GM20000 (cell line): ENCODE data around the gene LRRC8C.

Experiments used
- DNase-seq: peaks from one replicate; pipeline ENCODE4 v3.0.0; 2012; ENCODE audit warnings: low spot score
- TF ChIP-seq, protein P1 (sequence below): IDR thresholded peaks from 2 replicates; pipeline ENCODE4 v1.5.1; 2012; ENCODE audit warnings: mild to moderate bottlenecking, control low read depth; ENCODE audit errors: extremely low read depth, missing control alignments

LRRC8C gene

DNA sequence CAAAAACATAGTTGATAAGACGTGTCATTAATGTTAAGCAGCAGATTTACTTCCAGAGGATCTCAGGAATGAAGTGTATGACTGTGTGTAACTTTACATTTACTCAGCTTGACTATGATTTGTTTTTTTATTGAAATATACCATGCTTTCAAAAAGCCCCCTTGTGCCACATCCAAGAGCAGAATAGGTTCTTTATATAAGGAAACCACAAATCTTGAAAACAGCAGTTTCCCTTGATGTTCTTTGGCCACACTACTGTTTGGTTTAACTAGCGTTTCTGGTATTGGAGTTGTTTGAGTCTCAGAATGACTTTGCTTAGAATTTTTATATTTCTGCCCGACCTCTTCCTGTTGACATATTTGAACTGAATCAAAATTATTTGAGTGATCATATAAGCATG is 25.0 kb downstream of the LRRC8C start:
- peak; percentile 24 for DNase-seq
- TF ChIP-seq, protein P1, sequence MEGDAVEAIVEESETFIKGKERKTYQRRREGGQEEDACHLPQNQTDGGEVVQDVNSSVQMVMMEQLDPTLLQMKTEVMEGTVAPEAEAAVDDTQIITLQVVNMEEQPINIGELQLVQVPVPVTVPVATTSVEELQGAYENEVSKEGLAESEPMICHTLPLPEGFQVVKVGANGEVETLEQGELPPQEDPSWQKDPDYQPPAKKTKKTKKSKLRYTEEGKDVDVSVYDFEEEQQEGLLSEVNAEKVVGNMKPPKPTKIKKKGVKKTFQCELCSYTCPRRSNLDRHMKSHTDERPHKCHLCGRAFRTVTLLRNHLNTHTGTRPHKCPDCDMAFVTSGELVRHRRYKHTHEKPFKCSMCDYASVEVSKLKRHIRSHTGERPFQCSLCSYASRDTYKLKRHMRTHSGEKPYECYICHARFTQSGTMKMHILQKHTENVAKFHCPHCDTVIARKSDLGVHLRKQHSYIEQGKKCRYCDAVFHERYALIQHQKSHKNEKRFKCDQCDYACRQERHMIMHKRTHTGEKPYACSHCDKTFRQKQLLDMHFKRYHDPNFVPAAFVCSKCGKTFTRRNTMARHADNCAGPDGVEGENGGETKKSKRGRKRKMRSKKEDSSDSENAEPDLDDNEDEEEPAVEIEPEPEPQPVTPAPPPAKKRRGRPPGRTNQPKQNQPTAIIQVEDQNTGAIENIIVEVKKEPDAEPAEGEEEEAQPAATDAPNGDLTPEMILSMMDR: no peak

DNA sequence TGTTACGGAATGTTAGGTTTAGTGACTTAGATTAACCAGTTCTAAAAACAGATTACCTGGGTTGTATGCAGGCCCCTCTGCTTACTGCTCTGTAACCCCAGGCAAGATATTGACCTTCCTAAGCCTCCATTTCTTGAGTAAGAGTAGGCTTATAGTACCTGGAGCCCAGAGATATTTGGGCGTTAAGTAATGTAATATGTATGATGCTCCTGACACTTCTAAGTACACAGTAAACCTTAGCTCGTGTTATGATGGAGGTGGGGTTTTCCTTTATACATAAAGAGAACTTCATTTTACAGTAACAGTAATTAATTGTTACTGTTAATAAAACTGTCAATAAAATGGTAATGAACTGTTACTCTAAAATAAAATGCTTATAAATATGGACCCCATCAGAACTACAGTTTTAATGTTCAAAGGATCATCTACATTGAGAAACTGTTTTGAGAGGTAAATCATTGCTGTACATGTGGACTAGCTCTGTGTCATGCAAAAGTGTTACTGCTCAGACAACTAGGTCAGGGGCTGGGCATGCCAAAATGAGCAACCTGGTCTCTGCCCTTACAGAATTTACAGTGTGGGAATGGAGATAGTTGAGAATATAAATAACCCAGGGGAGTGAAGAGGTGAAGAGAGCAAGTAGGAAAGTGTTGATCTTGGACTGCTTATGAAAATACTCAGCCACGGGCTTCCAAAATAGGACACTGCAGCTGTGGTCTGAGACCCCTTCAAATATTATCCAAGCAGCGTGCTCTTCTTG is 26.6 kb downstream of the LRRC8C start:
- no peak for DNase-seq

DNA sequence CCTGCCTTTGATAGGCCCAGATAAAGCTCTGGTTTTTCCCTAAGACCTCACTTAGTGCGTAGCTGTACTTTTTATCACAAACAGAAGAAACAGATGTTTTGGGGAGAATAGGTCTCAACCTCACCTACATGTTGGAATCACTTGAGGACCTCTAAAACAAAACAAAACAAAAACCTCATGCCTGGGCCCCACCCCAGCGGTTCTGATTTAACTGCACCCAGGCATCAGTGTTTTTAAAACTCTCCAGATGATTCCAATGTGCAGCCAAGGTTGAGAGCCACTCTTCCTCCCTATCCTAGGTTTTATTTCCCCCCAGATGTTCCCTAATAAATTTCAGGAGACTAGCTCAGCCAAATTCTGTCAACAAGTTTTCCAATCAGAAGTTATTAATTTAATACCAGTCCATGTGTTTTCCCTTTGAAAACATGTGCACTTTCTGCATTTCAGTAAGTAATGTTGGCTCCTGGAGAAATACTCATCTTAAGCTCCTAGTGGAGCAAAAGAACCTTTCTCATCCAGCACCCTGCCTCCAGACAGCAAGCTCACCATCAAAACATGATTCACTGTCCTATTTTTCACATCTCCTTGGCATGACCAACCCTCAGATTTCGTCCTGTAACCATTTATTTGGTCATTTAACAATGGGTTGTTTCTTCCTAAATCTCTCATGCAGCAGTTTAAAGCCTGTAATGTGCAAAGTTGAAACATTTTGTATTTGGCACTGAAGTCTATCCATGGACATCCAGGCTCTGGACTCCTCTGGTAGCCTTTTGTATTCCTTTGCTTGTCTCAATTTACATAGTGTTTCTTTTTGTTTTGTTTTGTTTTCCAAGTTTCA is 27.5 kb downstream of the LRRC8C start:
- no peak for DNase-seq
- TF ChIP-seq, protein P1: no peak

More for the DNA sequence above, 26.6 kb downstream of the LRRC8C start:
- TF ChIP-seq, protein P1: no peak

DNA sequence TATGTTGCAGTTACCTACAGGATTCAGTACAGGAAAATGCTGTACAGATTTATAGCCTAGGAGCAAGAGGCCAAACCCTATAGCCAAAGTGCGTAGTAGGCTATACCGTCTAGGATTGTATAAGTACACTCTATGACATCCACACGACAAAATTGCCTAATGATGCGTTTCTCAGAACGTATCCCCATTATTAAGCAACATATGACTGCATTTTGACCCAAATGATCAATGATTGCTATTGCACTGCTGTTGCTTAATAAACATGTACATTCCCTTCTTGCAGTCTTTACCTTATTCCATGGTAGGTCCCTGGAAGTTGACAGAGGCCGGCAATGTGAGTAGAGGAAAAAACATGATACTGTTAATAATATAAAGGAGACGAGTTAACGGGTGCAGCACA is 33.0 kb downstream of the LRRC8C start:
- TF ChIP-seq, protein P1: no peak
- no peak for DNase-seq

DNA sequence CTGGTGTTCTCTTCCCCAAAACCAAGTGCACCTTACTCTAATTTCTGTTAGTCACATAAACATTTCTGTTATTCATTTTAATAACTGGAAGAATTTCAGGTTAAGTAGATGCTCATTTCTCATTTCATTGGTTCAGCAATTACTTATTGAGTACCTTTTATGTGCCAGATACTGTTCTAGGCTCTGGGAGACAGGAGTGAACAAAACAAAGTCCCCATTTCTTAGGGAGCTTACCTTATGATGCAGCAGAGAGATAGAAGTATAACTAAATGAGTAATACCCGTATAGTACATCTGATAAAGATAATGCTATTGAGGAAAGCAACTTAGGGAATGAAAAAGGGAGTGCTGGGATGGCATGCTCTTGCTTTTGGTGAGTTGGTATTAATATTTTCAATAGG is 33.7 kb downstream of the LRRC8C start:
- DNase-seq: no peak
- TF ChIP-seq, protein P1: no peak

DNA sequence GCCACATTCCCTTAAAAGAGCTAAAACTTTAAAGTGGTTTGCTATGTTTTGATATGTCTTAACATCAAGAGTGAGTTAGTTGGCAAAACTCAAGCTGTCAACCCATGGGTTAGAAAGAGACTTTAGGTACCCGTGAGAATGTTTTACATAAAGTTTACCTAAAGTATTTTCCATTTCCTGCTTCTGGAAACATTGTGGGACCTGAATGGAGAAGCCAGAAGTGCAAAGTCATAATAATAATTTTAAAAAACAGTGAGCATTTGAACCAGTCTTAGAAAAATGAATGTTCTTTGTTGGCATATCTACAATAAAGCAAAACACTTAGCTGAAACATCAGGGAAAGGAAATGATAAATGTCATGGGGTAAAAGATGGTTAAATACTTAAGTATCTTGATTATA is 34.8 kb downstream of the LRRC8C start:
- no peak for DNase-seq

More for the DNA sequence above, 34.8 kb downstream of the LRRC8C start:
- TF ChIP-seq, protein P1: no peak
